Measurements from ENCODE around the gene CCBE1. TPM values are rescaled to one million over a fixed set of nuclear protein-coding genes. Genes with fewer than 3 reads are reported as not detected.

The CCBE1 gene
- 9.0 and 9.9 TPM in 2 replicates for total RNA-seq (2014; rRNA removed; shearing (Covaris generic))

- peak; percentile 64 for DNase-seq (ENCODE audit: low read depth)
Measured at GRCh38 chr18:59697236-59697932, at the start of gene CCBE1. Gene CCBE1, minus strand, starts transcription at chr18:59697423.

- peak; percentile 84 for DNase-seq (ENCODE audit: low read depth)
Measured at GRCh38 chr18:59744271-59744721, 47.1 kb upstream of the CCBE1 start.

GRCh38 chr18:59743566-59743965, 46.3 kb upstream of the CCBE1 start:
- no peak for DNase-seq (ENCODE audit: low read depth)

GRCh38 chr18:59742325-59743111, 45.3 kb upstream of the CCBE1 start:
- peak; percentile 36 for DNase-seq (ENCODE audit: low read depth)

- no peak for DNase-seq (ENCODE audit: low read depth)
Measured at GRCh38 chr18:59740141-59740540, 42.9 kb upstream of the CCBE1 start.

- DNase-seq (ENCODE audit: low read depth) = no peak
Measured at GRCh38 chr18:59737776-59738300, 40.6 kb upstream of the CCBE1 start.

- peak; percentile 67 for DNase-seq (ENCODE audit: low read depth)
Measured at GRCh38 chr18:59737335-59737734, 40.1 kb upstream of the CCBE1 start.

- no peak for DNase-seq (ENCODE audit: low read depth)
Measured at GRCh38 chr18:59736061-59736460, 38.8 kb upstream of the CCBE1 start.

- no peak for DNase-seq (ENCODE audit: low read depth)
Measured at GRCh38 chr18:59735269-59735860, 38.1 kb upstream of the CCBE1 start.

GRCh38 chr18:59733421-59733820, 36.2 kb upstream of the CCBE1 start:
- no peak for DNase-seq (ENCODE audit: low read depth)

- no peak for DNase-seq (ENCODE audit: low read depth)
Measured at GRCh38 chr18:59730896-59731295, 33.7 kb upstream of the CCBE1 start.

GRCh38 chr18:59729781-59730180, 32.6 kb upstream of the CCBE1 start:
- no peak for DNase-seq (ENCODE audit: low read depth)

GRCh38 chr18:59728816-59729215, 31.6 kb upstream of the CCBE1 start:
- no peak for DNase-seq (ENCODE audit: low read depth)

GRCh38 chr18:59725142-59725541, 27.9 kb upstream of the CCBE1 start:
- DNase-seq (ENCODE audit: low read depth) = no peak

GRCh38 chr18:59724103-59724502, 26.9 kb upstream of the CCBE1 start:
- no peak for DNase-seq (ENCODE audit: low read depth)

- no peak for DNase-seq (ENCODE audit: low read depth)
Measured at GRCh38 chr18:59721931-59722330, 24.7 kb upstream of the CCBE1 start.

GRCh38 chr18:59721211-59721610, 24.0 kb upstream of the CCBE1 start:
- DNase-seq (ENCODE audit: low read depth) = no peak

- DNase-seq (ENCODE audit: low read depth) = peak; percentile 93
Measured at GRCh38 chr18:59719544-59720181, 22.4 kb upstream of the CCBE1 start.

GRCh38 chr18:59718464-59719157, 21.4 kb upstream of the CCBE1 start:
- DNase-seq (ENCODE audit: low read depth) = no peak

GRCh38 chr18:59718108-59718463, 20.9 kb upstream of the CCBE1 start:
- DNase-seq (ENCODE audit: low read depth) = peak; percentile 99

- DNase-seq (ENCODE audit: low read depth) = no peak
Measured at GRCh38 chr18:59717291-59717690, 20.1 kb upstream of the CCBE1 start.

Measured in RPMI7951 (cell line).